Motor neuron (in vitro differentiated cells): ENCODE results near the gene OR2T11. TPM values are rescaled to one million over a fixed set of nuclear protein-coding genes. Genes with fewer than 3 reads are reported as not detected.
"Not testable (repeated sequence)": the region's sequence is repeated elsewhere in the genome, so short reads cannot be mapped to it uniquely, and the experiment has no call there.

ENCODE experiments used
- ATAC-seq, 8 experiments: fragments of 200-7000 bp; cut with Tn5 transposase; replicated peaks in 6 of 8; 2 replicates each; pipeline ENCODE4 v1.8.0; 2021; ENCODE audit warnings: mild to moderate bottlenecking in 8 of 8, moderate library complexity in 8 of 8
- H3K27ac ChIP-seq, 2 donors: fragments of 250-450 bp; sonication (Bioruptor Pico); 2 replicates each; pipeline ENCODE4 v1.9.0; 2021; ENCODE audit warnings: antibody characterized with exemption in 2 of 2, mild to moderate bottlenecking in 2 of 2, moderate library complexity in 1 of 2
- H3K4me1 ChIP-seq, 2 donors: fragments of 250-450 bp; sonication (Bioruptor Pico); replicated peaks in 1 of 2; 2 replicates each; pipeline ENCODE4 v1.6.1; 2021; ENCODE audit warnings: antibody characterized with exemption in 2 of 2, mild to moderate bottlenecking in 2 of 2, moderate library complexity in 1 of 2
- H3K4me3 ChIP-seq, 5 donors: fragments of 250-450 bp; sonication (Bioruptor Pico); 2 replicates each; pipeline ENCODE4 v1.9.0; 2021; ENCODE audit warnings: antibody characterized with exemption in 5 of 5, mild to moderate bottlenecking in 5 of 5, moderate library complexity in 4 of 5
- WGBS, 10 experiments: fragments of 450-650 bp; shearing (Covaris generic); methylation state at CpG; one replicate each; pipeline ENCODE4 v1.0.0; 2022; 5-methylcytosine and 5-hydroxymethylcytosine counted together
- in situ Hi-C, 9 experiments: fragments of 400-800 bp; cut with MboI; loops; one replicate each; pipeline ENCODE4 v1.15.0; 2021; ENCODE audit warnings: low sequenced_read_pairs in 9 of 9, low pct_unique_long_range_greater_than_20kb in 2 of 9; ENCODE audit not compliant: unreplicated experiment in 9 of 9
- total RNA-seq, 8 experiments: library from RNA; unstranded; fragments of 300-600 nt; gene quantifications; 2 replicates each; pipeline versions ENCODE4 v1.2.3 to v1.2.4, GENCODE V29; 2022

The OR2T11 gene
- total RNA-seq, 8 experiments from 2014 or later, result 0.05 to 0.38 (median 0.19) TPM; not detected in 4

GRCh38 chr1:248636612-248637011, 1.7 kb upstream of the OR2T11 start:
- no CpG with 5 or more reads among the region's 5 CpGs for WGBS, 10 experiments

GRCh38 chr1:248631354-248632008, 3.4 kb downstream of the OR2T11 start:
- ATAC-seq, result no peak
- in situ Hi-C loops, result no loop called here
- no peak overlapping the region for H3K27ac ChIP-seq
- H3K4me3 ChIP-seq, result no peak overlapping the region
- WGBS, 10 experiments, result 0 to 68% (median 28%) methylated on average over 1 to 7 of the region's 7 CpGs; no CpG with 5 or more reads in 4 of the 10 experiments
- H3K4me1 ChIP-seq, result no peaks in the 10 kb centered on the region

More at GRCh38 chr1:248636612-248637011, 1.7 kb upstream of the OR2T11 start:
- ATAC-seq, H3K4me1 ChIP-seq, H3K27ac ChIP-seq, in situ Hi-C loops, H3K4me3 ChIP-seq: not testable (repeated sequence)

- in situ Hi-C loops, result no loop called here
- no peak overlapping the region for H3K27ac ChIP-seq
- WGBS, 10 experiments, result 0 to 80% (median 26%) methylated on average over 1 to 2 of the region's 2 CpGs; no CpG with 5 or more reads in 5 of the 10 experiments
- H3K4me3 ChIP-seq, result no peak overlapping the region
- no peak for ATAC-seq
- no peaks in the 10 kb centered on the region for H3K4me1 ChIP-seq
Observed at GRCh38 chr1:248630551-248630950, 4.3 kb downstream of the OR2T11 start.

GRCh38 chr1:248627971-248628844, 6.7 kb downstream of the OR2T11 start:
- WGBS, 10 experiments, result 20 to 71% (median 50%) methylated on average over 1 to 6 of the region's 9 CpGs; no CpG with 5 or more reads in 3 of the 10 experiments
- H3K4me3 ChIP-seq, result no peak overlapping the region
- H3K27ac ChIP-seq, result no peak overlapping the region
- in situ Hi-C loops, result no loop called here
- no peaks in the 10 kb centered on the region for H3K4me1 ChIP-seq
- no peak for ATAC-seq

DNA sequence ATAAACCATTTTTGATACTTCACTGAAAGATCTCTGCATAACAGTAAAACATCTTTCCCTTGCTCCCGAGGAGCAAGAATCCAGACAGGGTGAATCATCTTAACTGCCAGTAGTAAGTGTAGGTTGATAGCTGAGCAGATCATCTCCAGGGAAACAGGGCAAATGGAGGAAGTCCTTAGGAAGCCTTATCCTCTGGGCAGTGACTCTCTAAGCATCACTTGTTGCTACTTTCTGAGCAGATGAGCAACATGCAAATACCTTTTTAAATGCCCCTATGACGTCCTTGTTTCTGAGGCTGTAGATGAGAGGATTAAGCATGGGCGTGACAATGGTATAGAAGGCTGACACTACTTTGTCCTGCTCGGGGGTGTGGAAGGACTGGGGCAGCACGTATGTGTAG, 8.9 kb downstream of the OR2T11 start:
- ATAC-seq, result peak in 1 of 8 experiments; percentile 35
- H3K4me3 ChIP-seq, result no peak overlapping the region
- in situ Hi-C loops, result no loop called here
- WGBS, 10 experiments, result 11 to 67% (median 27%) methylated on average over 1 to 5 of the region's 5 CpGs; no CpG with 5 or more reads in 3 of the 10 experiments
- no peaks in the 10 kb centered on the region for H3K4me1 ChIP-seq
- H3K27ac ChIP-seq, result no peak overlapping the region

DNA sequence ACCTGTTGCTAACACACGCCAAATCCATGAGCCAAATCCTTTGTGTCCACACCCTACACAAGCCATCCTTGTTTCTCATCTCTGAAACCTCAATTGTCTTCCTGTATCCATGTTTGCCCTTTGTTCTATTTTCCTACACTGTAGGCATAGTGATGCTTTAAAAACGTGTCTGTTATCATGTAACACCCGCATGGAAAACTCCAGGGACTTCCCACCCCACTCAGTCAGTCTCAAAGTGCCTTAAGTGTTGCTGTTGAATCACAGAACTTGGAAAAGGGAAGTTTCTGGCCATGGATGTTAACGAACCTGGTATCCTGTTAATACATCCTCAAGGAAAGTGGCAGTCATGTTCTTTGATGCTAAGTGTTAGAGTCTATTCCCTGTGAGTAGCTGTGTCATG, 9.7 kb downstream of the OR2T11 start:
- H3K4me3 ChIP-seq, result no peak overlapping the region
- no peaks in the 10 kb centered on the region for H3K4me1 ChIP-seq
- in situ Hi-C loops, result no loop called here
- WGBS, 10 experiments, result 5 to 57% (median 27%) methylated on average over 2 to 4 of the region's 4 CpGs; no CpG with 5 or more reads in 2 of the 10 experiments
- no peak for ATAC-seq
- H3K27ac ChIP-seq, result no peak overlapping the region

- WGBS, 10 experiments, result 11 to 86% (median 57%) methylated on average over 2 to 4 of the region's 4 CpGs; no CpG with 5 or more reads in 5 of the 10 experiments
- Histone ChIP-seq H3K27ac (no peak overlapping the region), H3K4me1 (no peaks in the 10 kb centered on the region), H3K4me3 (no peak overlapping the region)
- in situ Hi-C loops, result no loop called here
- peak in 5 of 8 experiments; percentile 26 to 82 (median 62) for ATAC-seq
Observed at GRCh38 chr1:248622570-248623001, 12.3 kb downstream of the OR2T11 start.

DNA sequence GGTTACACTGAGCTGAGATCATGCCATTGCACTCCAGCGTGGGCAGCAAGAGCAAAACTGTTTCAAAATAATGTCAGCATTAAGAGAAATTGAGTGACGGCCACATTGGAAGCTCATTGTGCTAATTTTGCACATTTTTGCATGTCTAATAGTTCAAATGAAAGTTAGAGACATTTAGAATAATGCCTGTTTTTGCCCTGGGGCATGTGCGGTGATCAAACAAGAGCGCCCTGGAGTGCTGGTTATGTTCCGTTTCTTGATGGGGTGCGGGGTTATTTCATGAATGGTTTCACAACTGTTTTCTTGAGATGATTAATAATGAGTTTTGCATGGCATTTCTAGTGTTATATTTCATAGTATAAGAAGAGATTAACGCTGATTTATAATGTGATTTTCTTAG, 13.1 kb downstream of the OR2T11 start:
- WGBS, 10 experiments, result 9 to 65% (median 44%) methylated on average over 1 to 7 of the region's 7 CpGs; no CpG with 5 or more reads in 2 of the 10 experiments
- H3K27ac ChIP-seq, result no peak overlapping the region
- peak in 1 of 8 experiments; percentile 57 for ATAC-seq
- no peak overlapping the region for H3K4me3 ChIP-seq
- no peaks in the 10 kb centered on the region for H3K4me1 ChIP-seq
- in situ Hi-C loops, result no loop called here

DNA sequence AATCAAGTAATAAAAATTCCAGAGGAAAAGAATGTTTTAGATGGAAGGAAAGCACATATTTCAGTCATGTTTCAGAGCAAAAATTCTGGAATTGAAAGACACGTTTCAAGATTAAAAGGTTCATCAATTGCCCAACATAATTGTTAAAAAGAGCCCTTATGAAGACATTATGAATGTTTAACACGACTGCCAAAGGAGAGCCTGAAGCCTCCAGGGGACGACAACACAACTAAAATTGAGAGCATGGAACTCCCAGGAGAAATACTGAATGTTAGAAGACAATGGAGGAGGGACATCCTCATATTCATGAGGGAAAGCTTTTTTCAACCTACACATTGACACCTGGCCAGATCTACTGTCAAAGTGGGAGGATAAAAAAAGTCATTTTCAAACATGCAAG, 16.0 kb downstream of the OR2T11 start:
- WGBS, 10 experiments, result 0 to 30% (median 4%) methylated on average over 1 to 3 of the region's 3 CpGs; no CpG with 5 or more reads in 2 of the 10 experiments
- in situ Hi-C loops, result no loop called here
- ATAC-seq, result peak in 2 of 8 experiments; percentile 81 to 82
- Histone ChIP-seq H3K4me1 (no peaks in the 10 kb centered on the region), H3K27ac (no peak overlapping the region), H3K4me3 (no peak overlapping the region)

DNA sequence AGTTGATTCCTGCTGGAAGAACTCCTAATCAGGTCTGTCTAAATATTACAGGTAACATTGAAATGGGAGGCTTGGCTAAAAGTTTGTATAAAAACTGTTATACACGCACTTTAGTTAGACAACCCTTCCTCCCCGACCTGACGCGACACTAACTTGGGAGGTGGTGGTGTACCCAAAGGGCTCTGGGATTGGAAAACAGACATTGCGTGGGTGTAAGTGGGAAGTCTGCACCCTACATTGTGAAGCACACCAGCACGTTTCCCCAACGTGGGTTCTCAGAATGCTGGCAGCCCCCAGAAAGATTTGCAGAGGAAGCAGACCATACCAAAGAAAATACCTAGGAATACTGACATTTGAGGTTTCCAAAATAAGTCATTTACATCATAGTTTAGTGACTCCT, 16.8 kb downstream of the OR2T11 start:
- no peak for ATAC-seq
- 0 to 68% (median 50%) methylated on average over 2 to 7 of the region's 7 CpGs; no CpG with 5 or more reads in 4 of the 10 experiments for WGBS, 10 experiments

DNA sequence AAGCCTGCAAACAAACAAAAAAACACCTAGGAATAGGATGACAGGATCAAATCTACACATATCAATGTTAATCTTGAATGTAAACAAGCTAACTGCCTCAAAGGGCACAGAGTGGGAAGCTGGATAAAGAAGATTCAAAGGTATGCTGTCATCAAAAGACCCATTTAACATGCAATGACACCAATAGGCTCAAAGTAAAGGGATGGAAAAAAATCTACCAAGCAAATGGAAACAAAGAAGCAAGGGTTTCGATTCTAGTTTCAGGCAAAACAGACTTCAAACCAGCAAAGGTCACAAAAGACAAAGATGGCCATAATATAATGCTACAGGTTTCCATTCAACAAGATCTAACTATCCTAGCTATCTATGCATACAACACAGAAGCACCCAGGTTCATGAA, 21.1 kb downstream of the OR2T11 start:
- in situ Hi-C loops, result no loop called here
- no peak for ATAC-seq
- WGBS, 10 experiments, result 0 to 60% (median 14%) methylated on average over 1 of the region's 1 CpG; no CpG with 5 or more reads in 4 of the 10 experiments
- Histone ChIP-seq H3K4me3 (no peak overlapping the region), H3K4me1 (no peaks in the 10 kb centered on the region), H3K27ac (no peak overlapping the region)

More for the DNA sequence above, 16.8 kb downstream of the OR2T11 start:
- Histone ChIP-seq H3K4me1 (no peaks in the 10 kb centered on the region), H3K4me3 (no peak overlapping the region), H3K27ac (no peak overlapping the region)
- in situ Hi-C loops, result no loop called here

DNA sequence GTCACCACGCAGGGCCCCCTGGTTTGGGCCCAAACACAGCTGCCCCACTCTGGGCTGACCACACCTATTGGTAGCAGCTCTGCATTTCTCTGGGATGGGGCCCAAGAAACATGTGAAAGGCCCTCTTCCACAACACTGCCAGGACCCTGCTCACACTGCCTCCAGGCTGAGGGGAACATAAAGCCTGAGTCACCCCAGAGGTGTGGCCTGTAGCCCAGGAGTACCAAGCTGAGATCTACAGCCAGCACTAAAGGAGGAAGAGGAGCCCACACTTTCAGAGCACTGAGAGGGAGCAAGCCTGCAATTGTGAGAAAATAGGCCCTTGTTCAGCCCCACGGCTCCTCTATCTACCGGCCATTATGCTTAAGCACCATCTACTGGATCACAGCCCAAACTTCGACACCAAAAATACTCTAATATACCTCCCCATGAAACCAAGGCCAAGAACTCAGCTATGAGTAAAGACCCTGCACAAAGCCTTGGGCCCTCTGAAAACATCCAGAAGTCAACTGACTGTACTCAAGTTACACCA, 22.9 kb downstream of the OR2T11 start:
- Histone ChIP-seq H3K4me3 (no peak overlapping the region), H3K4me1 (no peaks in the 10 kb centered on the region), H3K27ac (no peak overlapping the region)
- no peak for ATAC-seq
- WGBS, 10 experiments, result 0 to 60% (median 57%) methylated on average over 1 to 4 of the region's 4 CpGs; no CpG with 5 or more reads in 4 of the 10 experiments
- in situ Hi-C loops, result no loop called here

DNA sequence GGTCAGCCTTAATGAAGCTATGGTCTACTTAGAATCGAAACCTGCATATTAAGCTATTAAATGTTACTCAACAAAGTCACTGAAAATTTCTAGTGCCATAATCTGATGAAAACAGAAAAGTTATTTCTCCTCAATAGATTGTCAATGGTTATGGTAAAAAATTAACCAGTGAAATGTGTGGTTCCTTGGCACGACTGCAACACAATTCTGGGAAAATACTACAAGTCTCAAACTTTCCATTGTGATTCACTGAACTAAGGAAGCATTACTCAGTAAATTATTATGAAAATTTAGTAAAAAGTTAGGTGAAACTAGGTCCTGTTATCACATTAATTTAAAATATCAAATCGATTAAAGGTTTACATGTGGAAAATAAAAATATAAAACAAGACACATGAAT, 24.6 kb downstream of the OR2T11 start:
- ATAC-seq, result no peak
- H3K27ac ChIP-seq, result no peak overlapping the region
- in situ Hi-C loops, result no loop called here
- 0 to 75% (median 11%) methylated on average over 1 to 3 of the region's 3 CpGs; no CpG with 5 or more reads in 1 of the 10 experiments for WGBS, 10 experiments
- H3K4me1 ChIP-seq, result no peaks in the 10 kb centered on the region
- no peak overlapping the region for H3K4me3 ChIP-seq
